ENCODE results near the gene KRCC1.
"Not testable (repeated sequence)": the region's sequence is repeated elsewhere in the genome, so short reads cannot be mapped to it uniquely, and the experiment has no call there.

The KRCC1 gene

GRCh38 chr2:88003074-88003755 is 52.4 kb downstream of the KRCC1 start:
- no peak for DNase-seq (ENCODE audit: low read depth in 1 of 2, low spot score in 1 of 2)

DNA sequence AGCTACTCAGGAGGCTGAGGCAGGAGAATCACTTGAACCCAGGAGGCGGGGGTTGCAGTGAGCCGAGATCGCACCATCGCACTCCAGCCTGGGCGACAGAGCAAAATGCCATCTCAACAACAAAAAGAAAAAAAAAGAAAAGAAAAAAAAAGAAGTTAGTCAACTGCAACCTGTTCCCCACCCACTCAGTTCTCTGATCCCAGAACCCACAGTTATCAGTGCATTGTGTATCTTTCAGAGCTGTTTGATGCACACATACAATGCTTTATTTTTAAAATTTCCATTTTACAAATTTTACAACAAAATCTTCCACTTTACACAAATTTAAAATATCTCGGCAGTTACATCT is 53.2 kb downstream of the KRCC1 start:
- DNase-seq (ENCODE audit: low read depth in 1 of 2, low spot score in 1 of 2) = no peak

- not testable (repeated sequence) for DNase-seq (ENCODE audit: low read depth in 1 of 2, low spot score in 1 of 2)
Observed at GRCh38 chr2:88000474-88000873, 55.1 kb downstream of the KRCC1 start.

- no peak for DNase-seq (ENCODE audit: low read depth in 1 of 2, low spot score in 1 of 2)
Observed at GRCh38 chr2:87996570-87996969, 59.0 kb downstream of the KRCC1 start.

GRCh38 chr2:87995756-87996155 is 59.8 kb downstream of the KRCC1 start:
- DNase-seq (ENCODE audit: low read depth in 1 of 2, low spot score in 1 of 2) = no peak

DNA sequence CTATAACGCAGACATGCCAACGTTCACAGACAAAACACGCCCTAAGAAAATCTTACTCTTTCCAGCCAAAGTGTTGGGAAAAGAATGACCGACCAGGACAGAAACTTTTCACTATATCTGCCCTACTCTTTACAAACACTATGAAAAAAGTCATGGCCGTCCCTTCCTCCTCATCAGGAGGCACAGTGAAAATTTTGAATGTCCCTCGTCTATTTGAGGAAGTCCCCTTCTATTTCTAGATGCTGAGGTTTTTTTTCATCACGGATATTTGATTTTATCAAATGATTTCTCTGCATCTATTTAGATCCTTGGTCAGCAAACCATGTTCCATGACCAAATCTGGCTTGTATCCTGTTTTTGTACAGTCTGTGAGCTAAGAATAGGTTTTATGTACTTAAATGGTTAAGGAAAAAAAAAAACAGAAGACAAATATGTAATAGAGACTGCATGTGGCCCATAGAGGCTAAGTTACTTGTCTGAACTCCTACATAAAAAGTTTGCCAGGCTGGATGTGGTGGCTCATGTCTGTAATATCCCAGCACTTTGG is 61.2 kb downstream of the KRCC1 start:
- not testable (repeated sequence) for DNase-seq (ENCODE audit: low read depth in 1 of 2, low spot score in 1 of 2)

GRCh38 chr2:87992569-87992968 is 63.0 kb downstream of the KRCC1 start:
- DNase-seq (ENCODE audit: low read depth in 1 of 2, low spot score in 1 of 2) = not testable (repeated sequence)

DNA sequence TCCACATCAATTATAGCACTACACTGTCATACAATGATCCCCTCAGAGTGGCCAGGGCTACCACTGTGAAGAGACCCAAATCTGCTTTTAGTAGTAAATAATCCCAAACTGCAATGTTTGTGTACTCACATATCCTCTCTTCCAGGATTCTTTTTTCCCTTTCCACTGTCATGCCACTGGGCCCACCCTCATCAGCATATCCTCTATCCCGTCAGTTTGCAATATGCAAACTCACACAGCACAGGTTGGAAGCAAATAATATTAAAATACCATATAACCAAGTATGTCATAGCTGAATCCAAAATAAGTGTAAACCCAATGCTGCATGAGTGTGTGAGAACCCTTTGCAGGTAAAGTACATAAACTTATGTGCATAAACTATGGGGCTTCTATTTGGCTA is 68.1 kb downstream of the KRCC1 start:
- DNase-seq (ENCODE audit: low read depth in 1 of 2, low spot score in 1 of 2) = not testable (repeated sequence)

DNA sequence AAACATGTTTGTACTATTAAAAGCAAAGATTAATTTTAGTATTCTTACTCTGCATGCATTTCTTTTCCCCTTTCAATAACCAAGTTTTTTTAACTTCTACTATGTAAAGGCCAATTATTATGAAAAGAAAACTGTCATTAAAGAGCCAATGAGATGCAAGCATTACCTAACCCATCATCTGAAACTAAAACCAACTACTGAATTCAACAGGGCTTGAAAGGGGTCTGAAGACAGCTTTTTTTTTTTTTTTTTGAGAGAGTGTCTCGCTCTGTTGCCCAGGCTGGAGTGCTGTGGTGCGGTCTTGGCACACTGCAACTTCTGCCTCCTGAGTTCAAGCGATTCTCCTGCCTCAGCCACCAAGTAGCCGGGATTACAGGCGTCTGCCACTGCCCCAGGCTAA is 69.7 kb downstream of the KRCC1 start:
- DNase-seq (ENCODE audit: low read depth in 1 of 2, low spot score in 1 of 2) = not testable (repeated sequence)

- not testable (repeated sequence) for DNase-seq (ENCODE audit: low read depth in 1 of 2, low spot score in 1 of 2)
Observed at GRCh38 chr2:87981182-87981581, 74.4 kb downstream of the KRCC1 start.
